Adipose tissue (tissue), 3 donors: ENCODE results near the gene DIPK1C. TPM values are rescaled to one million over a fixed set of nuclear protein-coding genes. Genes with fewer than 3 reads are reported as not detected.

Source experiments
- H3K27ac ChIP-seq: one replicate; pipeline ENCODE4 v1.5.1; 2013; ENCODE audit warnings: low read depth, low read length
- WGBS, 3 donors: extraction: QIAGEN DNeasy Blood & Tissue Kit; methylation state at CpG; one replicate each; pipeline ENCODE4 v1.1.7; 2013; 5-methylcytosine and 5-hydroxymethylcytosine counted together
- polyA plus RNA-seq, 3 donors: library from polyadenylated mRNA; stranded (reverse); fragments of 200-250 nt; gene quantifications; one replicate each; pipeline ENCODE4 v1.2.3, GENCODE V29; 2013
- donor health status: healthy with polysubstance abuse.
- donor health status: Bipolar disorder and iron deficiency.
- donor health status: healthy.

DIPK1C gene
- polyA plus RNA-seq, 3 donors, result 0.08 to 0.34 (median 0.10) TPM

DNA sequence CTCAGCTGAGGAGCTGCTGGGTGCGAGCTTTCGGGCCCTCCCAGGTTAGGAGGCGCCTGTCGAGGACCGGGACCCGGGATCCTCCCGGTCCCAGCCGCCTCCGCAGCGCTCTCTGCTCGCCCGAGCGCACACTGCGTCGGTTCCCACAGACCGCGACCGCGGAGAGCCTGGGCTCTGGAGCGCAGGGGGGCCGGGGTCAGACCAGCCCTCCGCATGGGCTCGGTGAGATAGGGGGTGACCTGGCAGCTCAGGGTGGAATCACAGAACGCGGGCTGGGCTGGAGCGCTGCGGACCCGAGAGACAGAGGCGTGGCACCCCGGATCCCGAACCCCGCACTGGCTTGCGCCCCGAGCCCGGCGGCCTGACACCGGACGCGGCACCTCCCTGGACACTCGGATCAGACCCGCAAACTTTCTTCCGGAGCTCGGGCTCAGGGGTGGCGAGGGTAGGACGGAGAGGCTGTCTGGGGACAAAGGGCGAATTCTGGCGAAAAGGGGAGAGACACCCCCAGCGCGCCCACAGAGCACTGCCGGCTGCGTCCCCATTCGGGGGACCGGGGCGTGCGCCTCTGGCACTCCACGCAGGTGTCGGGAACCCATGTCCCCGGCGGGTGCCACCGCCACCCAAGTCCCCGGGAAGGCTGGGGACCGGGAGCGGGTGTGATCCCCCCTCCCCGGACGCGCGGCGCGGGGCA, 612 bp downstream of the DIPK1C start:
- no peak overlapping the region for H3K27ac ChIP-seq
- 1% methylated on average over 65 to 69 of the region's 69 CpGs for WGBS, 3 donors

DNA sequence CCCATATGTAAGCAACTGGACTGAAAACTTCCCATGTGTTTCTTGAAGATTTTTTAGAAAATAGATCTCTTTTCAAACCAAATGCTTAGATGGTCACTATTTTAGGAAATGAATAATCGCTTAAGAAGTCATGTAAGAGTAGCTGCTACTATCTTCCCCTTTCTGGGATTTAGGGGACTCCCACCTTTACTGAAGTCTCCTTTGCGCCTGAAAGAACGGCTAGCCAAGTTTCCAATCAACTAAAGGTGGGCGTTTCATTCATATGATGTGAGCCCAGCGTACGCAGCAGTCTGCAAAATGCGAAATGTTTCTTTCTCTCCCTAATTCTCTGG, 1.1 kb downstream of the DIPK1C start:
- WGBS, 3 donors, result 6 to 11% (median 9%) methylated on average over 7 of the region's 7 CpGs
- H3K27ac ChIP-seq, result no peak overlapping the region

DNA sequence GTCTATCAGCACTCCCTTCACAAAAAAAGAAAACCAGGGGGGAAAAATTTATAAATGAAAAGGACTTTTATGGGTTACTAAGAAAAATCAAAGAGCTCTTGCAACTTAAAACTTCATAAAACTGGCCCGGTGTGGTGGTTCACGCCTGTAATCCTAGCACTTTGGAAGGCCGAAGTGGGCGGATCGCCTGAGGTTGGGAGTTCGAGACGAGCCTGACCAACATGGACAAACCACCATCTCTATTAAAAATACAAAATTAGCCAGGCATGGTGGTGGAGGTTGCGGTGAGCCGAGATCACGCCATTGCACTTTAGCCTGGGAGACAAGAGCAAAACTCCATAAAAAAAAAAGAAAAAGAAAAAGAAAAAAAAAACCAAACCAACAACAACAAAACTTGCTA, 1.7 kb downstream of the DIPK1C start:
- H3K27ac ChIP-seq, result no peak overlapping the region
- WGBS, 3 donors, result 94 to 97% (median 95%) methylated on average over 10 of the region's 10 CpGs

DNA sequence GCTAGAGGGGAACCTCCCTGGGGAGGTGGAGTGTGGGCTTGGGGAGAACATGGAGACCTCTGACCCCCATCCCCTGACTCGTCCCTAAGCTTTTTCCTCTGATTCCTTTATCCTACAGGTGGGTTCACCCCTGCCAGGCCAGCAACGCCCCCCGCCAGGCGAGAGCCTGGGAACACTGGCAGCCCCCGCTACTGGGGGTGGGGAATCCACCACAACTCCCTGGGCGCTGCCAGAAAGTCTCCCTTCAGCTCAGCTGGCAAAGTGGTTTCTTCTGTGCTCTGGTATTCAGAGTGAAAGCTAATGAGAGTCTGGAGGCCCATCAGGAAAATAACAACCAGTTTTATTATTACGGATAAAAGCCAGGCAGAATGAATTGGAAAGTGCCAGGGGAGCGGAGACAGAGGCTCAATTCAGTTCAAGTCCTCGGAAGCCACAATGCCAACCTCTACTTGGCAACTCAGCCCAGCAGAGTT, 2.8 kb downstream of the DIPK1C start:
- 88 to 92% (median 92%) methylated on average over 9 of the region's 9 CpGs for WGBS, 3 donors
- no peak overlapping the region for H3K27ac ChIP-seq

DNA sequence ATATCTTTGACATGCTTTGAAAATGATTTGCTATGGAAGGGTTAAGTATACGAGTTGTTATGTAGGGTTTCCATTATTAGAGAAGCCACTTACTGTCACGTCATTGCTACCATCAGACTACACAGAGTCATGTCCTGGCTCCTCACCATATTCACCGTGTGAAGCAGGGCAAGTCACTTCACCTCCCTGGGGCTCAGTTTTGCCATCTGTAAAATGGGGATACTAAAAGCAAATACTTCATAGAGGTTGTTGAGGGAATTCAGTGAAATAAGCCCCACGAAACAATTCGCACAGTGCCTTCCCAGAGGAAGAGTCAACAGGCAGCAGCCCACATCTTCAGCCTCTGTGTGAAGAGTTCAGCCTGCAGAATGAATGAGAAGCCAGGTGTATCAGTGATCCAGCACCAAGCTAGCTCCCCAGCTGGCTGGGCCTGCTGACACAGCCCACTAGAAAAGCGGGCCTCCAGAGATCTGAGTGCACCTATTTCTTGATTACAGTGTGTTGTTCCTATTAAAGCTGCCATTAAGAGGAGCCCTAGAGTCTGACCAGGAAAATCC, 3.4 kb downstream of the DIPK1C start:
- 85 to 89% (median 86%) methylated on average over 6 of the region's 6 CpGs for WGBS, 3 donors

DNA sequence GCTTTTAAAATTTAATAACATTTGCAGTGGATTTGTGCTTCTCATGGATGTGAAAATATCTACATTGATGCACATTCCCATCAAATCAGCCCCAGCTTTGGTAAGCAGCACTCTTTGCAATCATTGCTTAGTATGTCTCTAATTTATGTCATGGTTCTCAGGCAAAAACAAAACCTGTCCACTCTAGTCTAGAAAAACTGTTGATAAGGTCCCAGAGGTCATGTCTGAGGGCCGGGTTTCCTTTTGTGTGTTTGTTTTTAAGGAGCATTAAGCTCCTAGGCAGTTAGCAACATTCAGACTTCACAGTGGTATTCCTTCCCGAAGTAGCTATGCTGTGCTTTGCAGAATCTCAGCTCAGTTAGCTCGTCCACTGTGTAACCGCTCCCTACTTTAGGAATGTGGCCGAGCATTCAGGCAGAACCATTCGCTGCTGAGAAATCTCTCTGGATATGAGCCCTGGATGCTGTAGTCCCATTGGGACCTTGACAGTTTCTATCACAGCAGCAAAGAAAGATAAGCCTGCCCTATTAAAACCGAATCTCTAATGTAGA, 4.0 kb downstream of the DIPK1C start:
- H3K27ac ChIP-seq, result no peak overlapping the region
- WGBS, 3 donors, result 47 to 64% (median 57%) methylated on average over 7 of the region's 7 CpGs

More for the DNA sequence above, 3.4 kb downstream of the DIPK1C start:
- H3K27ac ChIP-seq, result no peak overlapping the region

DNA sequence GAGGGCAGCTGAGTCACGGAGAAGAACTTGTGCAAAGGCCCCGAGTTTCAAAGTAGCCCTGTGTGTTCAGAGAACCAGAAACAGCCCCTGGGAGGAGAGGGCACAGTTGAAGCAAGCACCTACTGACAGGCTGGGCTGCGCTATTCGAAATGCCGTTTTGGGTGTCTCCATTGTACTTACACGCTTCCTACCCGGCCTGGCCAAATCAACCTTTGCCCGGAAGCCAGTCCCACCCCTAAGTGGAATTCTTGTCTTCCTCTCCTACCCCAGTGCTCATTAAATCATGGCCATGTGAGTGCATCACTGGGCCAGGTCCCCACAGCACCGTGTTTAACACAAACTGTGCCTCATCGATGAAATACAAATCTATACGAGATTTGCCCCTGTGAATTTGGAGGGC, 6.0 kb downstream of the DIPK1C start:
- H3K27ac ChIP-seq, result no peak overlapping the region
- 81 to 86% (median 86%) methylated on average over 11 of the region's 11 CpGs for WGBS, 3 donors

DNA sequence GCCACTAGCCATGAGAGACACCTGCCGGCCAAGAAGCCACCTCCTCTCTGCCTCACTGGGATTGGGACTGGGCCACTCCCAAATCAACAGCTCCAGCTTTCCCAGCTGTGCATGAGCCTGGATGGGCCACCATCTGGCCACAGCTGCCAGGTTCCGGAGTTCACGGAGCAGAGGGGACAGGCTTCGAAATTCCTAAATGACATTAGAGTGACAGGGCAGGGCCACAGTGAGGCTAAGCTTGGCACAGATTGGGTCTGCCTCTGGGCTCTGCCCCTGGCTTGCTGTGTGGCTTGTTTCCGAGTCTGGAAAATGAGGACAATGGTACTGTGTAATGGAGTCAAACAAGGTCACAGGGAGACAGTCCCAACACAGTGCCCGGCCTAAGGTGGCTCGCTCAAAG, 6.5 kb downstream of the DIPK1C start:
- H3K27ac ChIP-seq, result no peak overlapping the region
- 80 to 89% (median 82%) methylated on average over 7 of the region's 7 CpGs for WGBS, 3 donors

DNA sequence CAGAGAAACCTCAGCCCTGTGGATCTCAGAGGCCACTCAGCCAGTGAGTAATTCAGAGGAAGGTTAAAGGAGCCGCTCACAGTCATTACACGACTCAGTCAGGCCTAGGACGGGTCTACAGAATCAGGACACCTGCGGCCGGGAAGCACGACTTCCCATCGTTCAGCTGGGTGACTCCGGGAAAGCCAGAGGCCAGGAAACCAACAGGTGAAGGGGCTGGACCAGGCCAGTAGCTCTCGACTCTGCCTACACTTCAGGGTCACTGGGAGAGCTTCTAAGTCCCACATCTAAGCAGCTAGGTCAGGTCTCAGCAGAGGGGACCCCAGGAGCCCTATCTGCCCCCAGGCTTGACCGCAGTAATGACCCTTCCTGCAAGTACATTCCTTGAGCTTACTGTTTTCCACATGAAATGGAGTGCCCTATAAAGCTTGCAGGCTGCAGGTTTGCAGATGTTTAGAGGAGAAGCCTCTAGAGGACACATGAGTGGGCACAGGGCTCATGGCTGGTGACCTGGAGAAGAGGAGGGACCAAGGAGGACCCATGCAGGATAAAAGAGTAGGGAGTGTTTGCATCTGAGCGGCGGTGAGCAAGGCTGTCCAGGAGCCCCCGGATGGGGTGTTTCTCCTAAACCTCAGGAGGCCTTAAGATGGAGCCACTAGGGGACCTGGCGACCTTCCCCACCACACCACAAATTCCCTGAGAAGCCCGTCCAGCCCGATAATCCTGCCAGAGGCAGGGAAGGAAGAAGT, 9.5 kb downstream of the DIPK1C start:
- WGBS, 3 donors, result 87 to 91% (median 90%) methylated on average over 16 of the region's 16 CpGs
- H3K27ac ChIP-seq, result no peak overlapping the region

DNA sequence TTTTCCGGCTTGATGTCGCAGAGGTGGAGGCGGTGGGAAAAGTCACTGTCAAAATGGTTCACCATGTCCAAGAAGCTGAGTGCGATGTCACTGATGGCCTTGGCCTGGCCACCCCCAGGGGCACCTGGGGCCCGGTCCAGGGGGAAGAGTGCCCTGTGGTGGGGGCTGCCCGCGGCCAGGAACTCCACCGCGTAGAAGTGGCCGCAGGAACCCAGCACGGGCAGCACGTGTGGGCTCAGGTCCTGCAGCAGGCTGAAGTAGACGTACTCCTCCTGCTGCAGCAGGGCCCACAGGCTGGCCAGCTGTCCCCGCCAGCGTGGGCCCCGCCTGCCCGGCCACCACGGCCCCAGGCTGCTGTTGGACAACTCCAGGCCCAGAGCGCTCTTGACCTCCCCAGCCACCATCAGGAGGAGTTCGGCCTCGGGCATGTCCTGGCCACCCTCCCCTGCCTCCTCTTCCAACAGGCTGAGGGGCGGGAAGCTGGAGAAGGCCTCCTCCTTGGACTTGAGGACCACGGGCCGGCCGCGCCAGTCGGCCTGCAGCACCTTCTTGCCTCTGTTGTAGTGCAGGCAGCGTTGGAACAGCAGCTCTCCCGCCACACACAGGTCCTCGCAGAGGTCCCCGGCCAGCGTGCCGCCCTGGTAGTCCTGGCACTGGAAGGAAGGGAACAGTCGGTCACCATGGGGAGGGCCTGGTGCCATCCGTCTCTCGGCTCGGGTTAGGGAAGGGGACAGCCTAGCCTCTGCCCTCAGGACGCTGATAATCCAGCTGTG, 10.3 kb downstream of the DIPK1C start:
- no peak overlapping the region for H3K27ac ChIP-seq
- 93 to 94% (median 94%) methylated on average over 31 to 38 of the region's 38 CpGs for WGBS, 3 donors

DNA sequence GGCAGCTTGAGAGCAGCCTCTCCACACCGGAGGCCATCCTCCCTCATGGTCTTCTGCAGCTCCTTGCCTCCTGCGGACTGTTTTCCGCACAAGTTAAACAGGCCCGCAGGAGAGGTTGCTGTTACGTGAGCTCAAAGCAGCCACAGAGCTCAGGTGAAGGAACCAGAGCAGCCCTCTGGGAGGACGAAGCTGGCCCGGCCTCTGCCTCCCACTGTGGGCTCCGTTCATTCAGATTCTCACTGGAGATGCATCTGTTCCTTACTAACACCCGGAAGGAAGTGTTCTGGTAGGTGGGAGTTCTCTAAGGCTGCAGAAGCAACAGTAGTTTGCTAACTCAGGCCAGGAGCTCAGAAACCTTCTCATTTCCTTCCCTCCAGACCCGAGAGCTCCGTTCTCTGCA, 10.9 kb downstream of the DIPK1C start:
- no peak overlapping the region for H3K27ac ChIP-seq
- 79 to 92% (median 80%) methylated on average over 11 of the region's 11 CpGs for WGBS, 3 donors

DNA sequence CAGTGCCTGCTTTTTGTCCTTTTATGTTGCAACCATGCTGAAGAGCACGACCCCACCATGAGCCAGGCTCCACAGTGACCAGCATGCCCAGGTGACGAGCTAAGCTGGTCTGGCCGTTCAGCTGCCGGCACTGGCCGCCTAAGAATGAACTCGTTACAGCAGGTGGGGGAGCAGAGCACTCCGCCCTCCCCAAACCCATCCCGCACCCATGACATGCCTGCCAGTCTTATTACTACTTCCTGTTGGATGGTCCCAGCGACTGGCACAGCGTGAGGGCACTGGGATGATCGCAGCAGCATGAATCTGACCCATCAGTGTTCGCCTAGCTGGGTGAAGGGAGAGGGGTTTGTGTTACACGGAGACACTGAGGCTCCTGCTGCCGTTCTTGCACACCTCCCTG, 11.5 kb downstream of the DIPK1C start:
- H3K27ac ChIP-seq, result no peak overlapping the region
- WGBS, 3 donors, result 82 to 92% (median 89%) methylated on average over 14 of the region's 14 CpGs

DNA sequence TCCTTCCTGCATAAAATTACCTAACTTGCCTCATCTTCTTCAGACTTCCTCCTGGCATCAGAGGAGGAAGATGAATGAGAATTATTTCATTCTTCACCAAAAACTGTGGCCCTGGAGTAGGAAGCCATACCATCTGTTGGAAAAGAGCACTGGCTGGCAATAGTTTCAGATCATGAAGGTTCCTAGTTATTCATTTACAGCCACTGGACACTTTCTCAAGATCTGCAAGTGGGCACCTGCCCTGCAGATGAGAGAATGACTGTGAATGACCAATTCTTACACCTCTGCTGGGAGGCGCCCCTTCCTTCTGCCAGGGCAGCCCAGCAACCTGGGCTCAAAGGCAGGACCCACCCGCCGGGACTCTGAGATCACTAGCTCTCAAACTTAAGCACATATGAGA, 13.0 kb downstream of the DIPK1C start:
- H3K27ac ChIP-seq, result no peak overlapping the region
- WGBS, 3 donors, result 33 to 97% (median 85%) methylated on average over 3 of the region's 3 CpGs

DNA sequence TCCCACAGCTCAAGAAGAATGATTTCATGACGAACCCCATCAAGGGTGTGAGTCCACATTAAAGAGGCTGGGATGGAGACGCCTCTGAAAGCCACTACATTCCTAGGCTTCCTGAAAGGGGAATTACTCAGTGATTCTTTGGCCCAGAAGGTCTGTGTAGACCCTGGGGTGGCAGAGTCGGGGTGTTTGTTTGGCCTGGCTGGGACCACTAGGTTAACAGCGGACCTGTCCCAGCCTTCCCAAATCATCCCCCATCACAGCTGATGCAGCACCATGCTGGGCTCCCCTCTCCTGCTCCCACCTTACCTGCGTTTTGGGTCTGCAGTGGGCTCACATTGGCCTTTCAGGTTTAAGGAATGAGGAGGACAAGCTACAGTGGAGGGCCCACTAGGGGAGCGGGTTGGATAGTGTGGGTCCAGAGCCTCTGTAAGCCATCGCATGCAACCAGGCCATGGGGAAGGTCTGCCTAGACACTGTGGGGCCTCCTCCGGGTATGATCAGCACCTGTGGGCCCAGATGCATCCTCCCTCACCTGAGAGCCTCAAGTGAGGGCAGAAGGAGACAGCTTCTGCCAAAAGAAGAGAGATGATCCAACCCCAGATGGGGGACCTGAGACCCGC, 16.2 kb downstream of the DIPK1C start:
- no peak overlapping the region for H3K27ac ChIP-seq
- 93 to 95% (median 95%) methylated on average over 9 of the region's 9 CpGs for WGBS, 3 donors

DNA sequence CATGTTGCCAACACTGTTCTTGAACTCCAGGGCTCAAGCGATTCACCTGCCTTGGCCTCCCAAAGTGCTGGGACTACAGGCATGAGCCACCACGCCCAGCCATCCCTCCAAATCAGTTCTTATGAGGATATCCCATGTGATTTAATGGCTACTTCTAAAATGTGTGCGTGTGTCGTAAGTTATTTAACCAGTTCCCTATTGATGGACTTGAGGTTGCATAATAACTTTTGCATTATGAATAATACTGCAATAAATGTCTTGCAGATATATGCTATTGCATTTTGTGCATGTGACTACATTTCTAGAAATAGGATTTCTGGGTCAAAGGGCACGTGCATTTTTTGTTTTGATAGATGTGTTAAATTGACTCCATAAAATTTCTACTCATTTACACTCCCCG, 19.0 kb downstream of the DIPK1C start:
- no peak overlapping the region for H3K27ac ChIP-seq
- 88 to 93% (median 90%) methylated on average over 6 of the region's 6 CpGs for WGBS, 3 donors

DNA sequence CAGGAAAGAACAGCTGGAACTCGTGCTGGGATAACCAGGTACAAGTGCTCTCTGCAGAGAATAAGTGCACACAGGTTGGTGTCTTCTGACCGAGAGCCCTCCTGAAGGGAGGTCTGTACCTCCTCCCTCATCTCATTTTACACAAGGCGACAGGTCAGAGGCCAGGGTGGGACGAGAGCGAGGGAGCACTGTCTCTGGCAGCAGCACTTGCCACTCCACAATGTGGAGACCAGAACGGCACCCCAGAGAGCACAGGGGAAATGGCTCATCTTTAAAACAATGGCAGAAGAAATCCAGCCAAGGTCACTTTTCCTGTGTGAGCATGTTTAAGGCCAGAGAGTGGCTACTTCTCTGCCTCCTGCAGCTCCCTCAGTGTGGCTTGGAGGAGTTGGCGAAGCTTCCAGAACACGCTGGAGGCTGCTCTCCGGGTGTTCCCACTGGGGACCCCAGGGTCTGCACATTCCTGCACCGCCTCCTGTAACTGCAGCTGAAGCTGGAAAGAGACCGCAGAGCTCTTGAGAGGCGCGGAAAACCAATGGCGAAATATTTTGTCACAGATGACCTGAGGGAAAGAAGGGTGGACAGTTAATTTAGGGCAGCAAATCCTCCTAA, 20.8 kb downstream of the DIPK1C start:
- 62 to 68% (median 63%) methylated on average over 14 of the region's 14 CpGs for WGBS, 3 donors

DNA sequence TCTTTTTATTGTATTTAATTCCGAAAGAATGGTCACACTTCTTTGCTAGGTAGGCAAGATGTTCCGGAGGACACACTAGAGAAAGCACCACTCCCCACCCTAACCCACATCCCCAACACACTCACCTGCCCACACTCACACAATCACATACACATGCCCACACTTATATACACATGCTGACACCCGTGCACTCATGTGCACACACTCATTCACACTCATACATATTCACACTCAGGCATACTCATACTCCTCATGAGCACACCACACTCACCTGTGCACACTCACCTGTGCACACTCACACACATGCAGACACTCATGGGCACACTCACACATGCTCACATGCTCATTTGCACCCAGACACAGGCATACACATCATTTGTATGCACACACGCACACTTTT, 21.4 kb downstream of the DIPK1C start:
- H3K27ac ChIP-seq, result no peak overlapping the region
- WGBS, 3 donors, result 74 to 78% (median 76%) methylated on average over 4 of the region's 4 CpGs

More for the DNA sequence above, 20.8 kb downstream of the DIPK1C start:
- H3K27ac ChIP-seq, result no peak overlapping the region

DNA sequence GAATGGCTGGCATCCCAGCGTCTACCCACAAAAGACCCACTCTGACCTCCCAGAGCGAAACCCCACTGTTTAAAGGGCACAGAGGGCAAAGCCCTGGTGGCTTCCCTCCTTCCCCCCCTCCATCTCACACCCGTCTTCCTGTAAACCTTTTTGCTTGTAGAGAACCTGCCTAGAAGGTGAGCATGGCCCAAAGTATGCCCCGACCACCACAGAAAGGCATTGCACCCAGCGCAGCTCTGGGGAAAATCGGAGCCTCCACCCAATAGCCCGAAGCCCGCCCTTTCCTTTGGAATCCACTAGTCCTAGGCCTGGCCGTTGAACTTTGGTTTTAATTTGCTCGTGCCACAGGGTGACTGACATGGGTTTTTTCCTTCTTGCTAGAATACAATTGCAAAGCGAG, 22.6 kb downstream of the DIPK1C start:
- 87 to 94% (median 94%) methylated on average over 11 of the region's 11 CpGs for WGBS, 3 donors
- H3K27ac ChIP-seq, result no peak overlapping the region
